ENCODE measurements around the gene SMAD3. TPM values are rescaled to one million over a fixed set of nuclear protein-coding genes. Genes with fewer than 3 reads are reported as not detected.
A peak's percentile ranks its signal among the peaks of the same experiment; 100 is the strongest.

The SMAD3 gene
- total RNA-seq, 1 donor from 2014 or later = 12.5 TPM

- no peaks in the 10 kb centered on the region for H3F3A ChIP-seq (ENCODE audit: low read depth)
- H3K4me1 Mint-ChIP-seq = peaks cover 79% of the 10 kb centered on the region
Observed at GRCh38 chr15:67082007-67082536, 16.7 kb downstream of the SMAD3 start.

GRCh38 chr15:67083135-67083762 is 17.8 kb downstream of the SMAD3 start:
- peaks cover 81% of the 10 kb centered on the region for H3K4me1 Mint-ChIP-seq
- no peak overlapping the region for H2AFZ ChIP-seq (replicated peaks)
- no peak overlapping the region for H3K27ac Mint-ChIP-seq
- no peak for TF ChIP-seq EZH2 (IDR thresholded peaks at IDR 0.05)
- TF ChIP-seq EZH2phosphoT487 (IDR thresholded peaks at IDR 0.05) = no peak
- TF ChIP-seq CTCF (IDR thresholded peaks at IDR 0.05) = no peak
- no peak overlapping the region for H3K4me3 Mint-ChIP-seq
- H4K20me1 ChIP-seq (ENCODE audit: low read depth) = peaks cover 56% of the 10 kb centered on the region
- no peaks in the 10 kb centered on the region for H3K27me3 ChIP-seq
- no peaks in the 10 kb centered on the region for H3K9me3 Mint-ChIP-seq
- H3K36me3 ChIP-seq = no peaks in the 10 kb centered on the region
- peaks cover 81% of the 10 kb centered on the region for H3K79me2 ChIP-seq (ENCODE audit: low read depth)
- no peak overlapping the region for H3K27ac ChIP-seq
- no peaks in the 10 kb centered on the region for H3F3A ChIP-seq (ENCODE audit: low read depth)
- no peaks in the 10 kb centered on the region for H3K9me3 ChIP-seq (ENCODE audit: low read depth)
- no peak for DNase-seq (ENCODE audit: low spot score)
- peaks cover 45% of the 10 kb centered on the region for H3K36me3 Mint-ChIP-seq
- no peaks in the 10 kb centered on the region for H3K27me3 Mint-ChIP-seq (ENCODE audit: insufficient read depth, low read depth)
- peaks cover 54% of the 10 kb centered on the region for H3K4me1 ChIP-seq
- no peak overlapping the region for H3K9ac ChIP-seq
- no peak overlapping the region for H3K4me2 ChIP-seq
- no peak overlapping the region for H3K4me3 ChIP-seq

More at GRCh38 chr15:67082007-67082536, 16.7 kb downstream of the SMAD3 start:
- H4K20me1 ChIP-seq (ENCODE audit: low read depth) = peaks cover 52% of the 10 kb centered on the region
- no peak overlapping the region for H3K27ac ChIP-seq
- no peaks in the 10 kb centered on the region for H3K9me3 ChIP-seq (ENCODE audit: low read depth)
- no peak overlapping the region for H2AFZ ChIP-seq (replicated peaks)
- no peak overlapping the region for H3K27ac Mint-ChIP-seq
- H3K79me2 ChIP-seq (ENCODE audit: low read depth) = peaks cover 82% of the 10 kb centered on the region
- H3K36me3 Mint-ChIP-seq = peaks cover 48% of the 10 kb centered on the region
- H3K27me3 Mint-ChIP-seq (ENCODE audit: insufficient read depth, low read depth) = no peaks in the 10 kb centered on the region
- H3K9ac ChIP-seq = no peak overlapping the region
- no peak for DNase-seq (ENCODE audit: low spot score)
- no peak overlapping the region for H3K4me3 ChIP-seq
- no peak overlapping the region for H3K4me2 ChIP-seq
- no peaks in the 10 kb centered on the region for H3K9me3 Mint-ChIP-seq
- no peaks in the 10 kb centered on the region for H3K27me3 ChIP-seq
- no peak overlapping the region for H3K4me3 Mint-ChIP-seq
- peaks cover 42% of the 10 kb centered on the region for H3K4me1 ChIP-seq
- no peaks in the 10 kb centered on the region for H3K36me3 ChIP-seq
- TF ChIP-seq EZH2 (IDR thresholded peaks at IDR 0.05) = no peak
- TF ChIP-seq EZH2phosphoT487 (IDR thresholded peaks at IDR 0.05) = no peak

GRCh38 chr15:67084561-67084960 is 19.2 kb downstream of the SMAD3 start:
- Histone ChIP-seq H2AFZ (replicated peaks) (no peak overlapping the region), H3K79me2 (ENCODE audit: low read depth) (peaks cover 72% of the 10 kb centered on the region), H4K20me1 (ENCODE audit: low read depth) (peaks cover 57% of the 10 kb centered on the region), H3K4me2 (peak overlapping the region; percentile 5), H3F3A (ENCODE audit: low read depth) (no peaks in the 10 kb centered on the region), H3K36me3 (no peaks in the 10 kb centered on the region), H3K4me3 (no peak overlapping the region), H3K4me1 (peaks cover 55% of the 10 kb centered on the region), H3K9ac (no peak overlapping the region), H3K27me3 (no peaks in the 10 kb centered on the region), H3K27ac (no peak overlapping the region), H3K9me3 (ENCODE audit: low read depth) (no peaks in the 10 kb centered on the region)
- H3K36me3 Mint-ChIP-seq = peaks cover 43% of the 10 kb centered on the region
- TF ChIP-seq EZH2 (IDR thresholded peaks at IDR 0.05) (no peak), EZH2phosphoT487 (IDR thresholded peaks at IDR 0.05) (no peak), CTCF (IDR thresholded peaks at IDR 0.05) (no peak)
- H3K4me3 Mint-ChIP-seq = peak overlapping the region; percentile 22
- peak overlapping the region; percentile 3 for H3K27ac Mint-ChIP-seq
- H3K9me3 Mint-ChIP-seq = no peaks in the 10 kb centered on the region
- peaks cover 88% of the 10 kb centered on the region for H3K4me1 Mint-ChIP-seq
- DNase-seq (ENCODE audit: low spot score) = no peak
- no peaks in the 10 kb centered on the region for H3K27me3 Mint-ChIP-seq (ENCODE audit: insufficient read depth, low read depth)

GRCh38 chr15:67085237-67085817 is 19.9 kb downstream of the SMAD3 start:
- no peak overlapping the region for H3K4me2 ChIP-seq
- H3K4me1 Mint-ChIP-seq = peaks cover 88% of the 10 kb centered on the region
- no peak overlapping the region for H3K9ac ChIP-seq
- H3K36me3 Mint-ChIP-seq = peaks cover 35% of the 10 kb centered on the region
- H2AFZ ChIP-seq (replicated peaks) = no peak overlapping the region
- no peak overlapping the region for H3K4me3 ChIP-seq
- peaks cover 57% of the 10 kb centered on the region for H4K20me1 ChIP-seq (ENCODE audit: low read depth)
- no peaks in the 10 kb centered on the region for H3K27me3 ChIP-seq
- TF ChIP-seq EZH2 (IDR thresholded peaks at IDR 0.05) (no peak), EZH2phosphoT487 (IDR thresholded peaks at IDR 0.05) (no peak)
- no peaks in the 10 kb centered on the region for H3K36me3 ChIP-seq
- no peak overlapping the region for H3K27ac ChIP-seq
- H3K27ac Mint-ChIP-seq = no peak overlapping the region
- H3K4me1 ChIP-seq = peaks cover 62% of the 10 kb centered on the region
- peaks cover 71% of the 10 kb centered on the region for H3K79me2 ChIP-seq (ENCODE audit: low read depth)
- no peaks in the 10 kb centered on the region for H3K9me3 ChIP-seq (ENCODE audit: low read depth)
- no peak overlapping the region for H3K4me3 Mint-ChIP-seq
- H3F3A ChIP-seq (ENCODE audit: low read depth) = no peaks in the 10 kb centered on the region
- no peaks in the 10 kb centered on the region for H3K9me3 Mint-ChIP-seq
- no peak for DNase-seq (ENCODE audit: low spot score)
- H3K27me3 Mint-ChIP-seq (ENCODE audit: insufficient read depth, low read depth) = no peaks in the 10 kb centered on the region
